ENCODE results near the gene HRH1.

- TF ChIP-seq CTCF (IDR thresholded peaks at IDR 0.05) = no peak
- no peak for TF ChIP-seq ZFX (IDR thresholded peaks at IDR 0.05; ENCODE audit: borderline replicate concordance)
Observed at GRCh38 chr3:11168881-11169805, 14.8 kb downstream of the HRH1 start.
